NCI-H2227 (cell line): ENCODE results near the gene SORCS3.

ENCODE experiments used
- DNase-seq: peaks from one replicate; lab custom pipeline; 2025; ENCODE audit not compliant: unreplicated experiment; lab: John Stamatoyannopoulos, UW

Gene SORCS3

DNA sequence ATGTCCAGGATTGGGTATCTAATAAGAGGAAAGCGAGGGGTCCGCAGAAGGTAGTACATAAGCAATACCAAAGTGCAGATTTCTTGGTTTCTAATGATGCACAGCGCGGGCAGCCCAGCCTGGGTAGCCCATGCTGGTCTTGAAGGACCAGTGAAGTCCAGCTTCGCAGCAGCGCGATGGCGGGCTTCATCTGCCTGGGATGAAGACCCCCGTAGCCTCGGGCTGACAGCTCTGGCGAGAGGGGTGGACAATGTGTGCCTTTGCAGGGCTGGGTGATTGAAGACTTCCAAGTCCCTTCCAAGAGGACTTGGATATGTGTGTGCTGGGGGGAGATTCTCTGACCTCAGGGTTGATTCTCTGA is 2.2 kb downstream of the SORCS3 start:
- no peak for DNase-seq

DNA sequence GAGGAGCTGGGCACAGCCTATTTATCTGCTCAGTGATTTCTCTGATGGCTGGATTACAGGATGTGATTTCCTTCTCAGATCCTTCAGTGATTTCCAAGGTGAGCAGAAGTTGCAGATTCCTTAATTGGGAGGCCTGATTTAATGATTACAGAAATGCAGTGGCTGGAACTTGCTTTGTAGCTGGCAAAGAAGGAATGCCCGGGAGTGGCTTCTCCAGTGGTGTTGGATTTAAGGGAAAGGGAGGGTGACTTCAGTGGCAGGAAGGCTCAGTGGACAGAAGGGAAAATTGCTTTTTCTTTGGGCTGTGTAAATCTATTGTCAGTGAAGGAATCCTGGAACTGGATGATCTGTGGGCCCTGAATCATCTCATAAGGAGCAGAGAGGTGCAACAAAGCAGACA is 5.1 kb downstream of the SORCS3 start:
- no peak for DNase-seq

DNA sequence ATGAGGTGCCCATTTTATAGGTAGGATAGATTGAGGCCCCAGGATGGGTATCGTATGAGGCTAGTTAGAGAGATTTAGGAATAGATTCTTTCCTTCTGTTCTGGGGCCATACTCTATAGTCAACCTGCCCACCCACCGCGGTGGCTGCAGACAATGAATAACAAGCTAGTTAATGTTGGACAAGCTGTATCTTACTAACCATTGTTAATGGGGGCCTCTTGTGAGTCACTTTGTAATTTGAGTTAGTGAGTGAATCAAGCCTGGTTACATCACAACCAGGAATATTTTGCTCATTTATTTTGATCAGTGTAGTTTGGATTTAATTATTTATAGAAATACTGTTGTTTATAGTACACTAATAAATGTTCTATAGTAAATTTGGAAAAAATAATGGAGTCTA is 7.3 kb downstream of the SORCS3 start:
- DNase-seq, result no peak

DNA sequence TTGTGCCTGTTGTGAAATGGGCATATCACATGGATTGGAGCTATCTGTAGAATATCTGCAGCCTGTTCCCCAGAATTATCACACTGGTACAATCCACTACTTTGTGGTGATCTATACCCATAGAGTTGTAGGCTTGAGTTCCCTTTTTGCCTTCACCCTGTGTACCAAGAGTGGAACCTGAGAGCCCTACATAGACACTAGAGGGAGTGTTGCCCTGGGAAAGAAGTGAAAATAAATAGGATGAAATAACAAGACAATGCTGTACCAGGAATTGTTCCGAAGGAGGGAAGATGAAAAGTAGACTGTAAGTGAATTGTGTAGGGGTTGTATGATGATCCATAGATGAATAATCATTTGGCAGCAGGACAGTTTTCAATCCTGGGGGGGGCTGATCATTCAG is 9.0 kb downstream of the SORCS3 start:
- no peak for DNase-seq

DNA sequence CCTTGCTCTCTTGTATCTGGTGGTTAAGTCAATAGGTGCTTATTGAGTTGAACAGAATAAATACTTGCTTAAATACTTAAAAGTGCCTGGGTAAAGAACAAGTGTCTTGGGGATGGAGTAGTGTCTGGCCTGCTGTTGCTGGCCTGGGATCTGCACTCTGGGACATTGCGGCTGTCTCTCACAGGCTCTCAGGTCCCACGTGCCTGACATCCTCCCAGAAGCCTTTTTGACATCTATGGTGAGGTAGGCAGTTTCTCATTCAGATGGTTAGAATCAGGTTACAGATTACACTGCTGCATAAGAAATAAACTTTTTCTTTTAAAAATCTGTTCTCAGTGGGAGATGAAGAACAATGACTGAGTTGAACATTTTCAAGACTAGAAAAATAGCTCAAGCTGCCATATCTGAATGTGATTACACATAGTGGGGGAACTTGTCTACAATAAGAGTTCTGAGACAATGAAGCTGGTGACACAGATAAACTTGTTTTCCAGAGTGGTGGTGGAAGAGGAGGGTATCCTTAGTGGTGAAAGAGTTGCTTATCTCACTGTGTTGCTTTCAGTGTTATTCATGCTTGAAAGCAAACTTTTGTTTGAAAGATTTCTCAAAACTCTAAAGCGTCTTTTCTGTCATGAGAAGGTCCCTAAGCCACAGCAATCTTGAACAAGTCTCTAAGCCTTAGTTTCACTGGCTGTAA is 9.7 kb downstream of the SORCS3 start:
- no peak for DNase-seq

DNA sequence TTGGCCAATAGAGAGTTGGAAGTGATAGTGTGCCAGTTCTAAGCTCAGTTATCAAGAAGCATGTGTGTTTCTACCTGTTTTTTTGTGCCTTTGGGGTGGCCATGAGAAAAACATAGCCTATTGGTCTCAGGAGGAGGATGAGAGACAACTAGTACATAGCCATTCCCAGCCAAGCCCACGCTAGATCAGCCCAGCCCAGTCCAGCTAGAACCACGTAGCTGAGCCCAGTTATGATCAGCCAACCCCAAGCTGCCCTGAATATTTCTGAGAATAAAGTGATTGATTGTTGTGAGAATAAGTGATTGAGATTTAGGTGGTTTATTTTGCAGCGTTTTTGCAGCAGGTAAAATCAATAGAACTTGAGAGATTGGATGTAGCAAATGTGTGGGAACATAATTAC is 15.9 kb downstream of the SORCS3 start:
- DNase-seq, result no peak

DNA sequence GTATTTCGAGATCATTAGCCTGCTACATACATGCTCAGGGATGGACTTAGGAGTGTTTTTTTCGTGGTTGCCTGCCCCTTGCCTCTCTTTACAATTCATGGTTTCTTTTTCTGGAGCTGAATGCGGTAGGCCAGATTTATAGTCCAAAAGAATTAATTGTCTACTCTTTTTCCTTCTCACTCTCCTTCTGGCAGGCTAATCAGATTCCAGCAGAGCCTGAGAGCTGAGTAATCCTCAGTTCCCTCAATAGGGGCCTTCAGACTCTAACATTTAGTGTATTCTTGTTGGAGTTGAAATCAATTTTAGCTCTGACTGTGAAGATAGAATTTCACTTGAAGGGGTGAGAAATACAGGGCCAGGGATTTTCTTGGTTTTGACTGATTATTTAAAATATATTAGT is 16.4 kb downstream of the SORCS3 start:
- DNase-seq, result no peak

DNA sequence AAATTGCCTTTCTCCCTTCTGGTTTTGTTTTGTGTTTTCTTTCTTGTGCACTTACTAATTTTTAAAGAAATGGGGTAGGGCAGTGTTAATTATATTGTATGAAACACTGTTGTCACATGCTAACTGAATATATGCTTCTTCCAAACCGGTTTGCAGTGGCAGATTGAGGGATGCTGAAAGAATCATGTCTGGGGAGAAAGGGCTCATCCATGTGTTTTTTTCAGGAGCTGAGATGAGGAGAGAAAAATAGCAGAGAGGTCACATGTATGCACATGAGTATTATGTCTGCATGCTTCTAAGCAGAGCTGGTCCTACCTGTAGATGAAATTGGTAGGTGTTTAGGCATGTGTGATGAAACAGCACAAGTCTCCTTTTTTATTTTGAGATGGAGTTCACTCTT is 17.0 kb downstream of the SORCS3 start:
- DNase-seq, result no peak

DNA sequence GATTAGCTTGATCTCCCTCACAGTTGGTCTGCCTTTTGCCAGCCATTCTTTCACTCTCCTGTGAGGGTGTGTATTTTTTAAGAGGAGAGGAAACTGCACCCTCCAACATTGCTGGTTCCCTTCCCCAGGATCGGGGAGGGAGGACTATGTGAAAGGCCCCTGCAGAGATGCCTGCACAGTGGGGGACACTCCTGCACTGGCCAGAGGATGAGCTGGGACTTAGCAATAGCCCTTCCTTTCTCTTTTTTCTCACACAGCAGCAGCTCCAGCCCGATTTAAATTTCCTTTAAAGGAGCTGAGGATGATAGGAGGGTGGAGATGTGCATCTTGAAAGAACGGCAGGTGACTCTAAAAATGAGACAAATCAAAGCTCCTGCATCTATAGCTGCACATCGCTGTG is 18.7 kb downstream of the SORCS3 start:
- no peak for DNase-seq

DNA sequence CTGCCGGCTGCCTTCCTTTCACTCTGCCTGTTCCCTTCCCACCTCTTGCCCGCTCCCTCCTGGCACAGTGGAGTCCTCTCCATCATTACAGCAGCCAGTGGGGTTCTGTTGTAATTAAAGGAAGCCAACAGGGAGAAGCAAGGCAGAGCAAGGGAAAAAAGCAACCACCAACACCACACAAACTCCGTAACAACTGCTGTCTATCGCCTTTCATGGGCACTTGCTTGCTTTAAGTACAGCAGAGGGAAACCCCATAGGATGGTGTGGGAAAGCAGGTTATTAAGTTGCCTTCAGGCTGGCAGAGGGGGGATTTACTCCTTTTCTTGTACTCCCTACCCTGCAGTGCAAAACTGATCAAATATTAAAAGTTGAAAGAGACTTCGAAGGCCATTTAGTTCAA is 22.0 kb downstream of the SORCS3 start:
- no peak for DNase-seq

DNA sequence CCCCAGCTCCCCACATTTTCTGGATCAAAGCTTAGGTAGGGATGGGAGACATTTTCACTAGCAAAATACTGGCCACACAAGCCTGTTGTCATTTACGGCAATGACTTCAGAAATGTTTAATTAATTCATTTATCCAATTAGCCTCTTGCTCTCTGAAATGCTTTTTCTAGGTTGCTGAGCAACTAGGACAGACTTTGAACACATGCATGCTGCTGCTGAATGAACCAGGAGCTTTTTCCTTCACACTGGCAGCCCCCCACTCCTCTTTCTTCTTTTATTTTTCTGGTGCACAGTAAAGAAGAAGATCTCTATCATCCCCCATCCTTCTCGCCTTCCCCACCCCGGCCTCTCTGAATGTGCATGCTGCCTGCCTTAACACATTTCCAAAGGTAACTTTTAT is 22.5 kb downstream of the SORCS3 start:
- no peak for DNase-seq

DNA sequence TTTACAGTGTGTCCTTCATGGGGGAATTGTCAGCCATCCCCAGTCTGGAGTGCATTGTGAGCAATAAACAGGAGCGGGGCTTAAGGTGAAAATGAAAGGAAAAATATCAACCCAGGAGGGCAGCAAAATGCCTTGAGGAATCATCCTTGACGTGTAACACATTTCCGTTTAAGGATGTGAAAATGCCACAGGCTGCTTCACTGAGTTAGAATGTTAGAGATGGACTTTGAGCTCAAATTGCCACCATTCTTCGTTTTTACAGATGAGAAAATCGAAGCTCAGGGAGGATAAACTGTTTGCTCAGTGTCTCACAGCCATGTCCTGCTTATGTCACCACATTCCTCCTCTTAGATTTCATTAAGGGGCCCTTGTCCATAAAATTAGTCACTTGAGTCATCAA is 23.1 kb downstream of the SORCS3 start:
- DNase-seq, result no peak

DNA sequence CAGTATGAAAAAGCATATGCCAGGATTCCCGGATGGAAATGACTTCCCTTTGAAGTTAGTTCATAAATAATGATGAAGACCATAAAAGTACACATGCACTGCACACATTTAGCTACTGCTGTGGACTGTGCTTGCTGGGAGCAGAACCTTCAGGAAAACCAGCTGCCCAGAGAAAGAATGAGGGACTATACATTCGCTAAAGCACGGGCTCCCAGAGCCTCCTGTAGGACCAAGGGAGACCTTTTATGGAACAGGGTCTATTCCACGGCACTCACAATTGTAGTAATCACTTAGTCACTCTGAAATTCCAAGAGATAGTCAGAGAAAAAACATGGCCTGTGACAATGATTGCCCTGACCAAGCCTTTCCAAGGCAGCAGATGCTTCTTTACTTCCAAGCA is 24.1 kb downstream of the SORCS3 start:
- DNase-seq, result no peak

DNA sequence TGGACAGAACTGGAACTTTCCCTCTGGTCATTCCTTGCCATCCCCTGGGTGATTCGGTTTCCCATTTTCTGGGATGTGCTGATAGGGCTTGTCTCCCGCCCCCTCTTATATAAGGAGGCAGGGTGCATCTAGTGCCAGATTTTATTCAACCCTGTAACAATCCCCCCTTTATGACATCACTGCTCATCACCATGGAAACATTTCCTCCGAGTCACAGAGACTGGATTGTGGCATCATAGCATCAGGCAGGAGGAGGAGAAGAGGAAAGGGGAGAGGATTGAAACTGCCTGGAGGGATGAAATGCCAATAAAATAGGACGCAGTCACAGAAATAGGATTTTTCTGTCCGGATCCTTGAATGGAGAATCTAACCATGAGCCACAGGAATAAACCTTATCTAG is 25.0 kb downstream of the SORCS3 start:
- DNase-seq, result no peak

DNA sequence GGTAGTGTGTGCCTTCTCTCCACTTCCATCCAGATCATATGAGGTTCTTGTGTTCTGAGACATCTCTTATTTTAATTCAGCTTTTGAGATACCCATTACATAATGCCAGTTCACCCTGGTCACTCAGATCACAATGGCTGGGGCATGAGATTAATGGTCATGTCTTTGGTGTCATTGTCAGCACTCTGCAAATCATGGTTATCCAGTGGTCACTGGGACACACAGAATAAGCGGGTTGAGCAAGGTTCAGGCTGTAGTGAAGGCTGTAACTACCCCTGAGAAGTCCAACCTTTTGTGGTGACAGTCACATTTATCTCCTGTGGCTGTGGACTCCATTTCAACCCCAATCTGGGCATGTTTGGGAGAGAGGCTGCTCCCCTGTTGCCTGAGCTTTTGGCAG is 35.8 kb downstream of the SORCS3 start:
- no peak for DNase-seq

DNA sequence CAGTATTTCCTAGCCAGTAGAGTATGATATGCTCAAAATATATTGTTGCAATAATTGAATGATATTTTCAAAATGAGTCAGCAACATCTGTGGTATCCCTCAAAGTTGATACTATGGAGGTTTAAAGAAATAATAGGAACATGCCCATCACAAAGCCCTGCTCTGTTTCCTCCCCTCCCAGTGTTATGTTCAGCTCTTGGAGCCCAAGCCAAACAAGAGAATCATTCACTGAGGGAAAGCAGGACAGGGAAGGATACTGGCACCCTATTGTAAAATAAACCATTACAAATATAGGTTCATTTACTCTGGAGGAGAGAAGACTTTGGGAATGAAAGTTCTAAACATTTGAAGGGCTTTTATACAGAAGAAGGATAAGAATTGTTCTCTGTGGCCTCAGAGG is 37.6 kb downstream of the SORCS3 start:
- DNase-seq, result no peak

DNA sequence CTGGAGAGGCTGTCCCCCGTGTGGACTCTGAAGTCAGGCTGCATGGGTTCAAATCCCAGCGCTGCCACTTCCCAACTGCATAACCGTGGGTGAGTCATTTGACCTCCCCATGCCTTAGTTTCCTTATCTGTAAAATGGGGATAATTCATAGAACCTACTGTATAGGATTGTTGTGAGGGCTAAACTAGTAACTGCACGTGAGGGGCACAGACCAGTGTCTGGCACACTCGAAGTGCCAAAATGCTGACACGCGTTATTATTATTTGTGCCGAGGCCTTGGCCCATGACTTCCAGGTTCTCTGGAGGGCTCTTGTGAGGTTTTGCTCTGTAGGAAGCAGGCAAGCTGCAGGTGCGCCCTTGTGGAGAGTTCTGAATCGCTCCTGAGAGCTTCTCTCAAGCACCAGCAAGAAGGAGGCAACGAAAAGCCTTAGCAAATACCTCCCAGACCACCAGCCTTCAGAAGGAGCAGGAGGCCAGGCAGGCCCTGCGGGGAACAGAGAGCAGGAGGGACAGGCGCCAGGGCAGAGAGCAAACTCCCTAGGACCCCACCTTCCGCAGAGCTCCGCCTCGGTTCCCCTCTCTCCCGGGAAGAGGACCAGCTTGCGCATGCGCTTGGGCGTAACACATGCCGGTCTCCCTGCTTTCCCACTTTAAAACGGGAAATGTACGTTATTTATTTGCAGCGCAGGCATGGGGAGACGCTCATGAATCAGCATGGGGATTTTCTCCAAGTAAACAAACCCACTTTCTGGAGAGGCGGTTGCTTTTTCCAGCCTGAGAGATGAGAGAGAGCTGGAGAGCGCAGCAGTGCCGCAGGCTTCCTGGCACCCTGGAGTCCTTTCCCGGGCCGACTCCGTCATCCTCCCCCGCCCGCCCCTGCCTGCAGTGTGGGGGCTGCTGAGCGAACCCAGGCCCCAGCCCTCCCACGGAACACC is 39.6 kb downstream of the SORCS3 start:
- peak; percentile 51 for DNase-seq

DNA sequence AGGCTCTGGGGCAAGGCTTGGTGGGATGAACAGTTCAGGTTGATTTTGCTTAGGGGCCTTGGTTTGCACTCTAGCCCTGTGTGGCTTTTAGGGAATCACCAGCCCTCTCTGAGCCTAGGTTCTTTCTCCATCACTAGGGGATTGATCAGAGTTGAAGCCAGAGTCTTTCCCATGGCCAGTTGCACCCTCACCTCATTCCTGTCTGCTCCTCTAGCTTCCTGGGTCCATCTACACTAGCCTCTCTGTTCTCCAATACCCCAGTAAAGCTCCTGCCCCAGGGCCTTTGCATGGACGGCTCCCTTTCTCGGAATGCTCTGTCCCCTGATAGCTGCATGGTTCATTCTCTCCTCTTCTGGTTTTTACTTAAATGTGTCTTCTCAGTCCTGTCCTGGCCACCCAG is 40.4 kb downstream of the SORCS3 start:
- DNase-seq, result no peak

DNA sequence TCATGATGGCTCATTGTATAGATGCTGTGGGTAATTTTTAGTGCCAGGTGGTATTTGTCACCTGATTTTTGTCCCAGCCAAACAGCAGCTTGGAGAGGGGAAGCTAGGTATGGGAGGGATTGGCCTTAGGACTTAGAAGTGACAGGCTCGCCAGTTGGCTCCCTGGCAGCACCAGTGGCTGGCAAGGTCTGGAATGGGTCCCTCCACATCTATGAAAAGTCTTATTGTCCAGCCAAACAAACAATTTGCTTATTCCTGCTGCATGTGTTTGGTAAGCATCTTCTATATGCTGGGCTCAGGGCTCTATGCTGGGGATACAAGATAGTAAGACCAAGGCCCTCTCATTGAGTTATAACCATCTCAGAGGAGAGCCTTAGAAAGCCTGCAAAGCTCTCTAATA is 42.5 kb downstream of the SORCS3 start:
- DNase-seq, result no peak

DNA sequence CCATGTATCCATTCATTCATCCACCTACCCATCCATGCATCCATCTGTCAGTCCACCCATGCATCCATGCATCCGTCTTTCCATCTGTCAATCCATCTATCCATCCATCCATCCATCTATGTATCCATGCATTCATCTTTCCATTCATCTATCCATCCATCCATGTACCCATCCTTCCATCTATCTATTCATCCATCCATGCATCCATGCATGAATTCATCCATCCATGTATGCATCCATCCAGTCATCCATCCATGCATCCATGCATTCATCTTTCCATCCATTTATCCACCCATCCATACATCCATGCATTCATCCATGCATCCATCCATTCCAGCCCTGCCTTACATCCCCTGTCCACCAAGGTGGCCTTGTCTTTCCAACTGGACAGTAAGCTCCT is 45.7 kb downstream of the SORCS3 start:
- no peak for DNase-seq

DNA sequence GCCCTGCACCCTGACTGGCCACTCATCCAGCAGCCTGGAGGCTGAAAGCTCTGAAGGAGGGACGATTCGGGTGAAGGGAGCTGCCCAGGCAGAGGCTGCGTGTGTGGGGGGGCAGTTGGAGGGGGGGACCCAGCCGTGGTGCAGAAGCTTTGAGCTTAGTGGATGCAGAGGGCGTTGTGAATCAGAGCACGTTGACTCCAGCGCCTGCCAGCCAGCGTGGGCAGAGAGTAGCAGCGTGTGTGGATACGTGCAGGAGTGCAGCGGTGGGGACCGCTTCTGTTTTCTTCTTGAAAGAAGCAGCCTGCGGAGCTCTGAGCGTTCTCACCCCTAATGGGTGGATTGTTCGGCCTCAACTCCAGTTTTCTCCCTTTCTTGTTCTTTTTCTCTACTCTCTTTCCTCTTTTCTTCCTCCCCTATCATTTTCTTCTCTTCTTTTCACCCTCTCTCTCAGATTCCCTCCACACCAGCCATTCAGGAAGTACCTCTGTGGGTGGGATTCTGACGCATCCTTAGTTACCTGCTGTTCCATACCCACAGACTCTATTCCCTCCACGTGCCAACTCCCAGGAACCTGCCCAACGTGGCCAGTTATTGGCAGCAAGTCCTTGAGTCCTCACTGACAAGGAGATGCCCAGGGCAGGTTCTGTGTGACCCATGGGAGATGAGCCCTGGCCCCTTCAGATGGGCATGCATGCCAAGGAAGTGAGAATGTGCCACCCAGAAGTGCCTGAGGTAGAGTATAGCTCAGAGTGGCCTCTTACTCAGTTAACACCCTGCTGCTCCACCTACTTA is 47.4 kb downstream of the SORCS3 start:
- DNase-seq, result peak; percentile 0

DNA sequence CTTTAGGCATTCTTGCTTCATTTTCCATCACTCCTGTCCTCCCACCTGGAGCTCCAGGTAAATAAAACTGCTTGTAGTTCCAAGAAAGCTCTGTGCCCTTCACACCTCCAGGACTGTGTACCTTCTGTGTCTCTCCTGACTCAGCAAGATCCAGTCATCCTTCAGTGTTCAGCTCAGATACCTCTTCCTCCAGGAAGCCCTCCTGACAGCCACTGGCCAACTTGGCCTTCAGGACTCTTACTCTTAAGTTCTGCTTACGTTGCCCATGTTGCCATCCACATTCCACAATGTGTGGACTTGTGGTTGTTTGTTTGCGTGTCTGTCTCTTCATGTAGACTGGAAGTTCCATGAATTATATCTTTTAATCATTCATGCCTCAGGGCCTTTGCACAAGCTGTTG is 48.0 kb downstream of the SORCS3 start:
- no peak for DNase-seq
